Measurements from ENCODE around the gene HEMK1. TPM values are rescaled to one million over a fixed set of nuclear protein-coding genes. Genes with fewer than 3 reads are reported as not detected.

The HEMK1 gene
- total RNA-seq, 3 donors from 2014 or later (not counting 1 experiment from before 2014, with no cell fraction given), result 20.5 to 29.3 (median 28.2) TPM

- Mint-ChIP-seq H3K27ac (no peak overlapping the region), H3K4me3 (no peak overlapping the region)
These were observed 17.5 kb upstream of the HEMK1 start for GRCh38 chr3:50551681-50552435.

GRCh38 chr3:50552598-50552997 lies 16.7 kb upstream of the HEMK1 start:
- intact Hi-C loops (cut with micrococcal nuclease), result no loop called here
- no peaks in the 10 kb centered on the region for H3K36me3 Mint-ChIP-seq
- H3K9me3 Mint-ChIP-seq, result no peaks in the 10 kb centered on the region
- Histone ChIP-seq H3K4me3 (ENCODE audit: low read length) (no peak overlapping the region), H3K9me3 (ENCODE audit: control insufficient read depth, insufficient read depth, low read length) (no peaks in the 10 kb centered on the region), H3K36me3 (ENCODE audit: control insufficient read depth, insufficient read depth, low read length) (no peaks in the 10 kb centered on the region), H3K27ac (ENCODE audit: low read length) (no peak overlapping the region), H3K4me1 (ENCODE audit: control insufficient read depth, insufficient read depth, low read length) (peaks cover 13% of the 10 kb centered on the region), H3K27me3 (ENCODE audit: control insufficient read depth, insufficient read depth, low read length) (no peaks in the 10 kb centered on the region)
- TF ChIP-seq CTCF (IDR thresholded peaks at IDR 0.05), result no peak
- no peak overlapping the region for H3K4me3 Mint-ChIP-seq
- peak overlapping the region in 1 of 2 donors; percentile 51 for H3K27ac Mint-ChIP-seq
- 89% methylated on average over 9 of the region's 9 CpGs for WGBS (ENCODE audit: insufficient coverage)
- peaks cover 6 to 20% of the 10 kb centered on the region in 2 donors for H3K4me1 Mint-ChIP-seq
- DNase-seq (no peak), ATAC-seq (no peak)
- H3K27me3 Mint-ChIP-seq (ENCODE audit: low read depth in 2 of 2), result no peaks in the 10 kb centered on the region

More at GRCh38 chr3:50551681-50552435, 17.5 kb upstream of the HEMK1 start:
- no peaks in the 10 kb centered on the region for H3K9me3 ChIP-seq (ENCODE audit: control insufficient read depth, insufficient read depth, low read length)
- 82% methylated on average over 6 of the region's 7 CpGs for WGBS (ENCODE audit: insufficient coverage)
- ATAC-seq (no peak), DNase-seq (no peak)
- Mint-ChIP-seq H3K27me3 (ENCODE audit: low read depth in 2 of 2) (no peaks in the 10 kb centered on the region), H3K4me1 (peaks cover 6 to 24% of the 10 kb centered on the region in 2 donors), H3K9me3 (no peaks in the 10 kb centered on the region), H3K36me3 (no peaks in the 10 kb centered on the region)
- TF ChIP-seq CTCF (IDR thresholded peaks at IDR 0.05), result no peak
- H3K36me3 ChIP-seq (ENCODE audit: control insufficient read depth, insufficient read depth, low read length), result no peaks in the 10 kb centered on the region
- no peak overlapping the region for H3K4me3 ChIP-seq (ENCODE audit: low read length)
- no peak overlapping the region for H3K27ac ChIP-seq (ENCODE audit: low read length)
- intact Hi-C loops (cut with micrococcal nuclease), result loop anchor here (2.0 kb wide), 1 partner anchor 33 kb away; no protein-coding TSS in a partner anchor
- no peaks in the 10 kb centered on the region for H3K27me3 ChIP-seq (ENCODE audit: control insufficient read depth, insufficient read depth, low read length)
- peaks cover 13% of the 10 kb centered on the region for H3K4me1 ChIP-seq (ENCODE audit: control insufficient read depth, insufficient read depth, low read length)

- no peaks in the 10 kb centered on the region for H3K27me3 Mint-ChIP-seq (ENCODE audit: low read depth in 2 of 2)
- no peaks in the 10 kb centered on the region for H3K36me3 Mint-ChIP-seq
- Histone ChIP-seq H3K36me3 (ENCODE audit: control insufficient read depth, insufficient read depth, low read length) (no peaks in the 10 kb centered on the region), H3K27me3 (ENCODE audit: control insufficient read depth, insufficient read depth, low read length) (no peaks in the 10 kb centered on the region), H3K9me3 (ENCODE audit: control insufficient read depth, insufficient read depth, low read length) (no peaks in the 10 kb centered on the region), H3K27ac (ENCODE audit: low read length) (no peak overlapping the region), H3K4me3 (ENCODE audit: low read length) (no peak overlapping the region), H3K4me1 (ENCODE audit: control insufficient read depth, insufficient read depth, low read length) (peaks cover 13% of the 10 kb centered on the region)
- H3K4me1 Mint-ChIP-seq, result peaks cover 6 to 20% of the 10 kb centered on the region in 2 donors
- TF ChIP-seq CTCF (IDR thresholded peaks at IDR 0.05), result no peak
- H3K4me3 Mint-ChIP-seq, result no peak overlapping the region
- intact Hi-C loops (cut with micrococcal nuclease), result no loop called here
- DNase-seq (peak in 1 of 2 donors; percentile 24), ATAC-seq (peak; percentile 72 to 83 (median 73))
- no peaks in the 10 kb centered on the region for H3K9me3 Mint-ChIP-seq
- peak overlapping the region in 1 of 2 donors; percentile 49 for H3K27ac Mint-ChIP-seq
- 65% methylated on average over 5 of the region's 5 CpGs for WGBS (ENCODE audit: insufficient coverage)
These were observed 14.8 kb upstream of the HEMK1 start for GRCh38 chr3:50554553-50554952.

Measured in natural killer cell (primary cell).